ENCODE data around the gene GUCY2C. TPM values are rescaled to one million over a fixed set of nuclear protein-coding genes. Genes with fewer than 3 reads are reported as not detected.
"Not testable (repeated sequence)": the region's sequence is repeated elsewhere in the genome, so short reads cannot be mapped to it uniquely, and the experiment has no call there.

Gene GUCY2C
- not detected for total RNA-seq
- long read RNA-seq, partial matches to known transcripts = 0 of 1 reads
- long read RNA-seq, other reads (novel, unspliced or antisense) = 1 of 1 reads

DNA sequence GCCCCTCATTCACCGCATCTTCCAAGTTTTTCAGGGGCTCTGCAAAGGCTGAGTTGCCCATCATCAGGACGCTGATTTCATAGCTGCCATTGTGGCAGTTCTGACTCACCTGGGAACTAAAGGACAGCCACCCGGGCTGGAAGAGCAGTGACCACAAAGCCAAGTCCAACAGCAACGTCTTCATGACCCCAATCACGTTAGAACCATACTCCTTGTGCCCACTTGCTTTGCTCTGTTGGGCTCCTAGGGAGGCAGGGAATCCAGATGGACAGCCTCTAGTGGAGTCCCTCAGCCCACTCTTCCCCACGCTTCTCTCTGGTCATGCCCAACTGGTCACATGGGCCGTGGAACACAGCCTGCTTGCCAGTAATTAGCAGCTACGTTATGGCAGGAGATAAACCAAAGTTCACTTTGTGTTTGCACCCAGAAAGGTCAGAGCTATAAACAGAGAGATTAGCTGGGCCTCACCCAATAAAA is at the start of gene GUCY2C:
Gene GUCY2C (minus strand): TSS at position 335 of the 477 bp plus-strand sequence. CDS start 151 bp downstream, at position 184.
- DNase-seq = no peak
- ATAC-seq = no peak
- intact Hi-C loops (cut with DNase I) = no loop called here

DNA sequence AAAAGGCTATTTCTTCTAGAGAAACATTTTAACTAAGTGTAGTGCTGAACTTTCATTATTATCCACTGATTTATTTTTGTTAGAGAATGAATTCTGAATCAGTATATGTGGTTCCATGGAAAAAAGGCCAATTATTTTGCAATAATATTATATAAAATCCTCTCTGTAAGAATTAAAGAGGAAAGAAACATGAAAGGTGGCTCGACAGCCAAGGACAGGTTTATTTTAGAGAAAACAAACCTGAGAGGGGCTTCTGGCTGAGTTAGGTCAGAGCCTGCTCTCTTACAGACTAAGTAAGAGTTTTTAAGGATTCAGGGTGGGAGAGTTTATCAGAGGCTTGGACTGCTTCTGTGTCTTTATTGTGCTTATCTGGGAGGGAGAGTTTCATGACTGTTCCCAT is 46.7 kb upstream of the GUCY2C start:
- no peak for ATAC-seq
- DNase-seq = no peak
- intact Hi-C loops (cut with DNase I) = no loop called here

DNA sequence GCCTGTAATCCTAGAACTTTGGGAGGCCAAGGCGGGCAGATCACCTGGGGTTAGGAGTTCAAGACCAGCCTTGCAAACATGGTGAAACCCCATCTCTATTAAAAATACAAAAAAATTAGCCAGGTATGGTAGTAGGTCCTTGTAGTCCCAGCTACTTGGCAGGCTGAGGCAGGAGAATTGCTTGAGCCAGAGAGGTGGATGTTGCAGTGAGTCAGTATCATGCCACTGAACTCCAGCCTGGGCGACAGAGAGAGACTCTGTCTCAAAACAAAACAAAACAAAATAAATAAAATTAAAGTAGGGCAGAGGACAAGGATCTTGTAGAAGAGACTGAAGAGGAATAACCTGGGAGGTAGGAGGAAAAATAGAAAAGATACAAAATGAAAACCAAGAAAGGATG is 45.5 kb upstream of the GUCY2C start:
- ATAC-seq (no peak), DNase-seq (no peak)
- intact Hi-C loops (cut with DNase I) = no loop called here

DNA sequence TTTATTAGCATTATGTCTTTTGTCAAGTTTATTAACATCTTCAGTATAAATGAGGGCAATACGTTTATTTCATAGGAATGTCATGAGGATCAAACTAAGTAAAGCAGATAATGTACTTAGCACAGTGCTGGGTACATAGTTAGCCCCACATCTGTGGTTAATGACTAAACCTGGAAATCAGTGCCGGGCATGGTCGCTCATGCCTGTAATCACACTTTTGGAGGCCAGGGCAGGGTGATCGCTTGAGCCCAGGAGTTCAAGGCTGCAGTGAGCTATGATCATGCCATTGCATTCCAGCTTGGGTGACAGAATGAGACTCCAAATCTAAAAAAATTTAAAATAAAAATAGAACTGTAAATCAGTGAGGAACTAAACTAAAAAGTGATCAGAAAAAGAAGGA is 44.8 kb upstream of the GUCY2C start:
- DNase-seq = no peak
- no peak for ATAC-seq
- intact Hi-C loops (cut with DNase I) = no loop called here

DNA sequence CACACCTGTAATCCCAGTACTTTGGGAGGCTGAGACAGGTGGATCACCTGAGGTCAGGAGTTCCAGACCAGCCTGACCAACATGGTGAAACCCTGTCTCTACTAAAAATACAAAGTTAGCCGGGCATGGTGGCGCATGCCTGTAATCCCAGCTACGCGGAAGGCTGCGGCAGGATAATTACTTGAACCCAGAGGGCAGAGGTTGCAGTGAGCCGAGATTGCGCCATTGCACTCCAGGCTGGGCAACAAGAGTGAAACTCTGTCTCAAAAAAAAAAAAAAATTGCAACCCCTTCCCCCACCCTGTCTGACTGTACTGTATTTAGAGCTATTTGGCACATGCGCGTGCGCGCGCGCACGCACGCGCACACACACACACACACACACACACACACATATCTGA is 40.0 kb upstream of the GUCY2C start:
- intact Hi-C loops (cut with DNase I); DNase-seq; ATAC-seq: not testable (repeated sequence)

DNA sequence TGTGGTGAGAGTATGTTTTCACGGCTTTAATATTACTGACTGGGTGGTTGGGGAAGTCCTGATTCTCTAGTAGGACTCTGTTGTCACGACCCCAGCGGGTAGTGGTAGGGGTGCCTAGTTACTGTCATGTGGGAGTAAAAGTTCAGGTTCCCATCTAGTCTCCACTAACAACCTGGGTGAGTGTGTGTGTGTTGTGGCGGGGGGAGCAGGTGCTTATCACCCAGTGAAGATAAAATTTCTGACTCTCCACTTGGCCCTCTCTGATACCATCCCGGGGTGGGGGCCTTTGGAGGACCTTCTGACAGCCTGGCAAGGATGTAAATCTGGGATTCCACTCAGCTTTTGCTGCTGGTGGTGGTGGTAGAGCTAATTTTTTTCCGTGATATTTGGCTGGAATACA is 35.4 kb upstream of the GUCY2C start:
- intact Hi-C loops (cut with DNase I) = no loop called here
- no peak for DNase-seq
- ATAC-seq = no peak

DNA sequence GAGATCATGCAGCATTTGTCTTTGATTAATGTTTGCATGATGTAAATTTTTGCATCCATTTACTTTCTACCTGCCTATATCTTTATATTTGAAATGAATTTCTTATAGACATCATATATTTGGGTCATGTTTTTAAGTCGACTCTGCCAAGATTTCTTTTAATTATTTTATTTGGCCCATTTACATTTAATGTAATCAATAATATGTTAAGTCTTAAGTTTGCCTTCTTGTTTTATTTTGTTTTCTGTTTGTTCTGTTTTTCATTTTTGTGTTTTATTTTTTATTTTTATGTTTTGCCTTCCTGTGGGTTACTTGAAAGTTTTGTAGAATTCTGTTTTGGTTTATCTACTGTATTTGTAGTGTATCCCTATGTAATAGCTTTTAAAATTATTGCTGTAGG is 33.2 kb upstream of the GUCY2C start:
- intact Hi-C loops (cut with DNase I) = loop anchor here (10.0 kb wide), 2 partner anchors 265 to 535 kb away; no protein-coding TSS in a partner anchor
- no peak for ATAC-seq
- no peak for DNase-seq

DNA sequence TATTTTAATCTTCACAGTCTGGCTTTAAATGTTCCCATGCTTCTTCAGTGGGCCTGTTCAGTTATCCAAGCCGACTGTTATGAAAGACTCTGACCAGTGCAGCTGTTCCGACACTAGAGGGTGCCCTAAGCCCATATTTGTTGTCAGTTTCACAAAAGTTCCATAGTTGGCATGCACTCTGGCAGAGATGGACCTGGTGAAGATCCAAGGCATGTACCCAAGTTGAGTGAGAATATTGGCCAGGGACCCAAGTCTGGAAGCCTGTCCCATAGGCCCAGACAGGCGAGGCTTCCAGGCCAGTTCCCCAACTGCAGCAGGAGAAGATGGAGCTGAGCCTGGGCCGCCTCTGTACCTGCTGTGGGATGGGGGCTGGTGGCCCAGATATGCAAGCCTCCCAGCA is 27.4 kb upstream of the GUCY2C start:
- intact Hi-C loops (cut with DNase I) = loop anchor here (2.0 to 10.0 kb wide), 3 partner anchors 271 to 541 kb away; no protein-coding TSS in a partner anchor
- peak; percentile 51 for DNase-seq
- peak; percentile 87 to 98 for ATAC-seq

DNA sequence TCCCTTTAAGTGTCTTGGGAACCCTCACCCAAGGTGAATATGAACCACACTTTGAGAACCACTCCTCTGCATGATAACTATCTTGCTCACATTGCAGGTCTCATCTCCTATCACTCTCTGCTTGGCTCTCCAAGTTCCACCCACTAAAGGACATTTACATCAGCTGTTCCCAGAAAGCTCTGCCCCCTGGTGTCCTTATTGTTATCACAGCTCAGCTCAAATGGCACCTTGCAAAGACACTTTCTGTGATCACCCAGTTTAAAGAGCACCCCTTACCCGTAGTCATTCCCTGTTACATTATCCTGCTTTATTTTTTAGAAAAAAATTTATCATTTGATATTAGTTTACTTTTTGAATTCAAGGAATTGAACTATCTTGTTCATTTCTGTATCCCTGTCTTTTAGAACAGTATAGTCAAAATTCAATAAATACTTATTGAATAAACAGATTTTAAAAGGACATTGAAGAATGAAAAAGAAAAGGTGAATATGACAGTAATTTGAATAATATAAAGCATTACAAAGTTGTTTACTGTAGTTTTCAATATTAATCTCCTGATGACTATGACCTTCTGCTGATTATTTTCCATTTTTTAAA is 20.5 kb upstream of the GUCY2C start:
- intact Hi-C loops (cut with DNase I) = loop anchor here in 1 of 2 donors (10.0 kb wide), 1 partner anchor 82 kb away; no protein-coding TSS in a partner anchor
- DNase-seq (no peak), ATAC-seq (peak in 1 of 2 donors; percentile 21)

DNA sequence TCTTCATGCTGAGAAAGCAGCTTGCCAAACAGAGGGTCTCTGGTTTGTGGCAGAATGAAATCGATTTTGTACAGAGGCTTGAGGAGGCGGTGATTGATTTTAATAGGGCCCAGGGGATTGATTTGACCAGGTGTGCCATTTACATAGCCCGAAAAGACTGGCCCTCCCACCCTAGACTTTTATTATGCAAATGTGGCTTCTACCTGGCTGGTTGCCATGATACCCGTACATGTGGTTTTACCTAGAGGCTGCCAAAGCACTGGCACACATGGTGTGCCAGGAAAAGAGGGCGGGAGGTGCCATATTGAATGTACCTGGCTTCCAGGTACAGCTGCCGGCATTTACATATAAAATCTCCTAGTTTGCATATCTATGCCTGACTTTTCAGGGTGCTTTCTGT is 18.0 kb upstream of the GUCY2C start:
- no peak for ATAC-seq
- DNase-seq = no peak
- intact Hi-C loops (cut with DNase I) = loop anchor here in 1 of 2 donors (10.0 kb wide), 1 partner anchor 80 kb away; no protein-coding TSS in a partner anchor

DNA sequence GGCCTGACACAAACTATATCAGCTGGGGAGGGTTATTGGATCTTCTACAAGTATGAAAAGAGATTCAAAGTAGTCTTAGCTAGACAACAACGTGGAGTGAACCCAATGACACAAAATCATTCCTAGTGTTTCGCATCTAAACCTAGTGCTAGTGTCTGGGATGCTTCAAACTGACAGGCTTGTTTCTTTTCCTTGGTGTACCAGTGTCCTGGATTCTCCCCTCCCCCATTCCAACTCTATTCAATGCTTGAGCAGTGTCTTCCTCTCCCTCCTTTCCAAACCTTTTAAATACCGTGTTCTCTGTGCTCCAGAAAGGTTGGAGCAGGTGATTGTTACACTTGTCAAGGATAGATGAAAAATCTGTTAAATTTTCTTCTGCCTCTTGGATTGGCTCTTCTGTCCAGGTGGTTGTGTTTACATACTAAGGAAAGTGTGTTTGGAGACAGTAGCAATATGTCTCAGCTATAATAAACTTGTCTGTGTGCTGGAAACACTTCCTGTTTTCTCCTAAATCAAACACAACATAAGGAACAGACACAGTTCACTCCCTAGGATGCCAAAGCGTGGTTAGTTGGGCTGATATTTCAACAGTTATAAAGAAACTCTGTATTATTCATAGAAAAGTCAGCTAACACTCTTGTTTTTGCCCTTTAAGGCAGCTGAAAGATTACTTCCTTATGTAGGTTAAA is 14.4 kb upstream of the GUCY2C start:
- intact Hi-C loops (cut with DNase I) = loop anchor here in 1 of 2 donors (10.0 kb wide), 1 partner anchor 76 kb away; no protein-coding TSS in a partner anchor
- DNase-seq (no peak), ATAC-seq (no peak)

DNA sequence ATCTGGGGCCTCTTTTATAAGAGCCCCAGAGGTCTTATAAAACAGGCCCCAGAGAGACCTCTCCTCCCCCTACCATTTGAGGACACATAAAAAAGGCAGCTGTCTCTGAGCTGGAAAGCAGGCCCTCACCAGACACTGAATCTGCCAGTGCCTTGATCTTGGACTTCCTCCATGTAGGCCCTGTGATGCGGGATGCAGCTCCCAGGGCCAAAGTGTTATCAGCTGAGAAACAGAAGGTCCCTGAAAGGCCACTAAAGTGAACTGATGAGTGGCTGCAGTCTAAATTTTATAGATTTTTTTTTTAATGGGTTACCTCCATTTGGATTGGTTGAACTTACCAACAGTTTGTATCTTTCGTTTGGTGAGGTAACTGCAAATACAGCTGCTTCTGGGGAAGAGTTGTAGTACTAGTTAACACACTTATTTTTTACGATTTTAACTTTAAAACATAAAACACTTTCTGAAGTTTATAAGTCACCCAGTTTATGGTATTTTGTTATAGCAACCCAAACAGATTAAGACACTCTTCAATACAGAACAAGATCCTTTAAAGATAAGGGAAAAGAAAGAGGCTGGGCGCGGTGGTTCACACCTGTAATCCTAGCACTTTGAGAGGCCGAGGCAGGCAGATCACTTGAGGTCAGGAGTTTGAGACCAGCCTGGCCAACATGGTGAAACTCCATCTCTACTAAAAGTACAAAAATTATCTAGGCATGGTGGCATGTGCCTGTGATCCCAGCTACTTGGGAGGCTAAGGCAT is 5.6 kb upstream of the GUCY2C start:
- intact Hi-C loops (cut with DNase I) = no loop called here
- DNase-seq (no peak), ATAC-seq (no peak)

DNA sequence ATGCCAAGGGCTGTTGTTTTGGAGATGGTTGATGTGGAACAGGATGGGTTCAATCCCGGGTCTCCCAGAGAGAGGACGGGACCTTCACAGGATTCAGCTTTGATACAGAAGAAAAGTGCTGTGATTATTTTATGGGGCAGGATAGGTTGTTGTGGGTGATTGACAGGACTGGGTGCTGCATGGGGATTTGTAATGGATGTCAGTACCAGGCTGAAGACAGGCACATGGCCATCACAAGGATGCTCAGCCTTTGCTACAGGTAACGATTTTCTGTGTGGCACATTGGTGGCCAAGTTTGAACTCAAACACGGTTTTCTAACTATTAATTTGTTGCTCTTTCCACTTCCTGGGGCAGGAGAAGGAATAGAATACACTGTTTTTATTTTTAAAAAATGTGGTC is 4.5 kb upstream of the GUCY2C start:
- intact Hi-C loops (cut with DNase I) = no loop called here
- DNase-seq (no peak), ATAC-seq (no peak)

DNA sequence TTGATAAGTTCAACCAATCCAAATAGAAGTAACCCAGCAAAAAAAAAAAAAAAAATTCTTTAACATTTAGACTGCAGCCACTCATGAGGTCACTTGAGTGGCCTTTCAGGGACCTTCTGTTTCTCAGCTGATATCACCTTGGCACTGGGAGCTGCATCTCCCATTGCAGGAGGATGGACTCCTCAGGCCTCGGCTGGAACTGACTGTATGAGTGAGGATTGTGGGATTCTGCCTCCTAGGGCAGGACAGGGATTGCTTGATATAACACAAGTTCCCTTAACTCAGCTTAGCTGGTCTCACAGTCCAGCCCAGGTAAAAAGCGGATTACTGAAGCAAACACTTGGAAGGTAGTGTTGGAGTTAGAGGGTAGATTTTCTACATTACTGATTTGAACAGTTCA is 3.5 kb upstream of the GUCY2C start:
- intact Hi-C loops (cut with DNase I) = no loop called here

DNA sequence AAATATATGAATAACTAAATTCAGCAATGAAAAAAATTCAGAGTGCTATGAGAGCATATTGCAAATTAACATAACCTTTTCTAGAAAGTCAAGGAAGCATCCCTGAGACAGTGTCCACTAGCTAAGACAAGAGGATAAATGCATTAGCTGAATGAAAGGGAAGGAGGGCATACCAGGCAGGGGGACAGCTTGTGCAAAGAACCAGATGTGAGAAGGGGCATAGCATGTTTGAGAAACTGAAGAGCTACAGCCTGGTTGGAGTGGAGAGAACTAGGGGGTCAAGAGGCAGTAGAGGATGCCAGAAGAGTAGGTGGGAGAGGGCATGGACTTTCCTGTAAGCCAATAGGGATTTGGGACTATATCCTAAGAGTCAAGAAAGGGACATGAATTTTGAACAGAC is 2.2 kb upstream of the GUCY2C start:
- intact Hi-C loops (cut with DNase I) = no loop called here
- ATAC-seq (no peak), DNase-seq (no peak)

More for the DNA sequence above, 3.5 kb upstream of the GUCY2C start:
- DNase-seq = no peak
- no peak for ATAC-seq

DNA sequence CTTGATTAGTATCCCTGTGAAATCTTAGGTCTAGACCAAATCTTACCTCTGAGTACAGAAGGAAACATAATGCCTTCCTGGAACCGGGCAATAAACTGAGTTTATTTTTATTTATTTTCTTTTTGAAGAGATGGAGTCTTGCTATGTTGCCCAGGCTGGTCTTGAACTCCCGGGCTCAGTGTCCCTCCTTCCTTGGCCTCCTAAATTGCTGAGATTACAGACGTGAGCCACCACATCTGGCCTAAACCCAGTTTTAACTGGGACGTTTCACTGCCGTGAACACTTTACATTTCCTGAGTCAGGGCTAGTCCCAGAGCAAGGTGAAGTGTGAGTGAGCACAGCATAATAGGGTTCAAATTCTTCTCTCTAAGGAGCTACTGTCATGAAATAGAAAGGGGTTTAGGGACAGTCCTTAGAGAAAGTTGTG is 671 bp downstream of the GUCY2C start:
- intact Hi-C loops (cut with DNase I) = no loop called here
- ATAC-seq (no peak), DNase-seq (no peak)

DNA sequence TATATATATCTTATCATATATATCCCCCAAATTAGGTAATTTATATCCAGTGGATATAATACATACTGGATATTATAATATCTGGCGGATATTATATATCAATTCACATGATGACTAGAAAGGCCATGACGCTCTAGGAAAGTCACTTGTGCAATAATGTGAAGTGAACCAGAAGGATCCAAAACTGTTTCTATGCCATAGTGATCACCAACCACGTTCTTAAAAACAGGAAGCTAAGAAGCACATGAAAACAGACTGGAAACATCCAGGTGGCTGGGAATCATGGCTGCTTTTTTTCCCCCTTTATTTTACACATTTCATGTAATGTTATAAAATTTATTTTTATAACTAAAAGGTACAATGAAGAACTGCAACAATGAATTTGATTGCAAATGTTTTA is 1.4 kb downstream of the GUCY2C start:
- ATAC-seq (no peak), DNase-seq (no peak)
- intact Hi-C loops (cut with DNase I) = no loop called here

DNA sequence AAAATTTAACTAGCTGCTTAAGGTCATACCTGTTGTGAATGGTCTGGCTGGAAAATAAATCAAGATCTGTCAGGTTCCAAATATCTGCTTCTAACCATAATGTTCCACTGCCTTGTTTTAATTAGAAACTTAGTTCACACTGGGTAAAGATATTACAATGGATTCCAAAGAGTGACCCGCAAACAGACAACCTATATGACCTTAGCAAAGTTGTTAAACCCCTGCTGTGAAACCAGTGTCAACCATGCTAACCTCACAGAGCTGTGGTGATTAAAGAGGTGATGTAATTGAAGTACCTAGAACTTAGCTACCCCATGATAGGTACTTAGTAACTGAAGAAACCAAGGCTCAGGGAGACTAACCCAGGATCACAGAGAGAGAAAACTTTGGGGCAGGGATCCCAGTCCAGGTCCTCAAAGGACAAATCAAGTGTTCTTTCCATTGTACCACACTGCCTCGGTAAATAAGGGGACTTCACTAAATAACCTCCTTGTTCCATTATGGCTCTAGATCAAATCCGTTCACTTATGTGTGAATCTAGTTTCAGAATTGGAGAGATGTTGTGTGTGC is 2.2 kb downstream of the GUCY2C start:
- intact Hi-C loops (cut with DNase I) = no loop called here
- DNase-seq (no peak), ATAC-seq (no peak)

DNA sequence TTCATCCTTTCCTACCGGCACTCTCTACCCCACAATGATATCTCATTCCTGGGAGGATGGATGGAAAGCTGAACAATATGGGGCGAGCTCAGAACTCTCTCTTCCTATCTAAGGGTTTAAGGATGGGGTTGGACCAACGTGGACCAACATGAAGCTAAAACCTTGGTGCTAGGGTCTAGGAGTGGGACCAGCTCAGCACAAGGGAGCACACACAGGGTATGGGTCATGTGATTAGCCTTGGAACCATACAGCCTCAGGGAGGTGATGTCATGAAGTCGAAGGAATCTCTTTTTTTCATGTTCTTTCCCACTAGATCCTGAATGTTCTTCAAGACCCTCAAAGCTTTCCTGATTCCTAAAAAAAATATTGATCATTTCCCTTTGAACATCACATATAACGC is 3.3 kb downstream of the GUCY2C start:
- no peak for ATAC-seq
- intact Hi-C loops (cut with DNase I) = no loop called here

More for the DNA sequence above, 3.3 kb downstream of the GUCY2C start:
- DNase-seq = no peak
